ENCODE data around the gene GPC3. TPM values are rescaled to one million over a fixed set of nuclear protein-coding genes. Genes with fewer than 3 reads are reported as not detected.

Gene GPC3
- total RNA-seq, 1 donor from 2014 or later = 15.5 TPM

DNA sequence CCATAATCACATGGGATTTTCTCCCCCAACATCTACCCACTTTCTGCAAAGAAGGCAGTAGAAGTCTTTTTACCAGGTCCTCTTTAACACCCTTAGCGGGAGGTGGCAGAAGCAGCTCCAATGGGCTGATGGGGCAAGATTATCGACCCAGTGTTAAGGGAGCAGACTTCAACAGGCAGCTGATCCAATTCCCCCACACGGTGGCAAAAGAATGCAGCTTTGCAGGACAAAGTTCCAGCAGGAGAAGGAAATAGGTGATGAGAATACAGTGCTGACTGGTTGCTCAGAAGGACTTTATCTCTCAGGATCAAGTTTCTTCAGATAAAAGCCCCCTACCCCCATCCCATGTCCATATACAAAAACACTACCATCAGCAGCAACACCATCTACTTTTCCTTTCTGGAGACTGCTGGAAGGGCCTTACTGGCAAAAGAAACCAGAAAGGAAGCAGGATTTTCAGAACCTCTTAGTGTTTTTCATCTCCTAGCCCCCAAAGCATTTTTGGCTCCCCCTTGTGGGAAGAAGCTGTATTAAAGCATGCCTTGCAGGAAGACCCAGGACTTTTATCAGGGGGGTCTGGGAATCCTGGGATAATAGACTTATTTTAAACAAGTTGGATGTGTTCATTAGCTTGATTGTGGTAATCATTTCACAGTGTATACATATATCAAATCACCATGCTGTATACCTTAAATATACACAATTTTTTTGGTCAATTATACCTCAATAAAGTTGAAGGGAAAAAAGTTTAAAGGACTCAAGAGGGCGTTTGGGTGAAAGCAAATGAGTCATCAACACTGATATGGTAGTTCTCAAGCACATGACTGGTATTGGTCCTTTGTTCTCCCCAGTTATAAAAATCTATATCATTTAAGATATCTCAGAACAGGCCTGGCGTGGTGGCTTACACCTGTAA, 146.4 kb downstream of the GPC3 start:
- no peak overlapping the region for H3K4me3 ChIP-seq
- no peaks in the 10 kb centered on the region for H3K27me3 ChIP-seq
- no peak for DNase-seq (ENCODE audit: extremely low spot score in 2 of 2)
- no peaks in the 10 kb centered on the region for H3K4me1 ChIP-seq
- TF ChIP-seq, protein P1, sequence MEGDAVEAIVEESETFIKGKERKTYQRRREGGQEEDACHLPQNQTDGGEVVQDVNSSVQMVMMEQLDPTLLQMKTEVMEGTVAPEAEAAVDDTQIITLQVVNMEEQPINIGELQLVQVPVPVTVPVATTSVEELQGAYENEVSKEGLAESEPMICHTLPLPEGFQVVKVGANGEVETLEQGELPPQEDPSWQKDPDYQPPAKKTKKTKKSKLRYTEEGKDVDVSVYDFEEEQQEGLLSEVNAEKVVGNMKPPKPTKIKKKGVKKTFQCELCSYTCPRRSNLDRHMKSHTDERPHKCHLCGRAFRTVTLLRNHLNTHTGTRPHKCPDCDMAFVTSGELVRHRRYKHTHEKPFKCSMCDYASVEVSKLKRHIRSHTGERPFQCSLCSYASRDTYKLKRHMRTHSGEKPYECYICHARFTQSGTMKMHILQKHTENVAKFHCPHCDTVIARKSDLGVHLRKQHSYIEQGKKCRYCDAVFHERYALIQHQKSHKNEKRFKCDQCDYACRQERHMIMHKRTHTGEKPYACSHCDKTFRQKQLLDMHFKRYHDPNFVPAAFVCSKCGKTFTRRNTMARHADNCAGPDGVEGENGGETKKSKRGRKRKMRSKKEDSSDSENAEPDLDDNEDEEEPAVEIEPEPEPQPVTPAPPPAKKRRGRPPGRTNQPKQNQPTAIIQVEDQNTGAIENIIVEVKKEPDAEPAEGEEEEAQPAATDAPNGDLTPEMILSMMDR (IDR thresholded peaks at IDR 0.05) = peak in 1 of 3 experiments; percentile 41
- TF ChIP-seq POLR2AphosphoS5 (IDR thresholded peaks at IDR 0.05; ENCODE audit: insufficient read depth in 1 of 2, low read depth in 1 of 2) = no peak
- intact Hi-C loops (cut with DNase I) = no loop called here
- no peaks in the 10 kb centered on the region for H3K36me3 ChIP-seq
- H3K27ac ChIP-seq = no peak overlapping the region
- no peaks in the 10 kb centered on the region for H3K9me3 ChIP-seq

DNA sequence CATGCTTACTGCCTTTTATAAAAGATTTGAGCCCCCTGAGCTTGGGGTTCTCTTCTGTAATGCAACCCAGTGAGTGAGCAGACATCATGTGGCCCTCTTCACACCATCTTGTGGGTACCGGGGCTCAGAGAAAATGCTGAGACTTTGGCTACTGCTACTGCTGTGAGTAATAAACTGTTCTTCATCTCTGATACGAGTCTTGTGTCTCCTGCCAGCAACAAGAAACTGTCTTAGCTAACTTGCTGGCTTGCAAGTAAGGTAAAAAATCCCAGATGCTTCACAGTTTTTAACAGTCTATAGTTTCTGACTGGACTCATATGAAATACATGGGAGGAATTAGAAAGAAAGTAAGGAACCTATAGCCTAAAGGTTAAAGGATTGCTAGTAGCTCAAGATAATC, 148.3 kb downstream of the GPC3 start:
- Histone ChIP-seq H3K27me3 (no peaks in the 10 kb centered on the region), H3K4me3 (no peak overlapping the region), H3K36me3 (no peaks in the 10 kb centered on the region), H3K9me3 (no peaks in the 10 kb centered on the region), H3K27ac (no peak overlapping the region), H3K4me1 (no peaks in the 10 kb centered on the region)
- TF ChIP-seq POLR2A (IDR thresholded peaks at IDR 0.05) = no peak
- TF ChIP-seq POLR2AphosphoS5 (IDR thresholded peaks at IDR 0.05; ENCODE audit: insufficient read depth in 1 of 2, low read depth in 1 of 2) = no peak
- TF ChIP-seq, protein P1 (IDR thresholded peaks at IDR 0.05) = no peak
- intact Hi-C loops (cut with DNase I) = no loop called here
- DNase-seq (ENCODE audit: extremely low spot score in 2 of 2) = no peak

DNA sequence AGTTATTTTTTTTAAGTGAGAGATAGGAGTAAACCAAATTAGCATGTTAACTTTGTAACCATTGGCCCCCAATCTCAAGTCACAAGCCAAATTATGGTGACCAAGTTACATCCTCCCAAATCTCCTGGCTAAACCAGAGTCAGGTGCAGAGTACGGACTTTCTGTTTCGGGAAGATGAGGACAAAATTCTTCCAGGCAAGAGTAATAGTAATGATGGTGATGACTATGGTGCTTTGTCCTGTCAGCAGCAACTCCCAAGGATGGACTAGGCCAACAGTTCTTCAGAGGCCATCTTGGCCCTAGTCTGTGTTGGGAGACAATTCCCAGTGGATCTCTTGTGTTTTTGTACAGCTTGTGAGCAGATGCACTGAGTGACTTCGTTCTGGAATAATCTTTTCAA, 148.8 kb downstream of the GPC3 start:
- TF ChIP-seq, protein P1 (IDR thresholded peaks at IDR 0.05) = no peak
- TF ChIP-seq POLR2A (IDR thresholded peaks at IDR 0.05) (no peak), POLR2AphosphoS5 (IDR thresholded peaks at IDR 0.05; ENCODE audit: insufficient read depth in 1 of 2, low read depth in 1 of 2) (no peak)
- no peak overlapping the region for H3K4me3 ChIP-seq
- H3K27me3 ChIP-seq = no peaks in the 10 kb centered on the region
- no peak for DNase-seq (ENCODE audit: extremely low spot score in 2 of 2)
- H3K27ac ChIP-seq = no peak overlapping the region
- H3K9me3 ChIP-seq = no peaks in the 10 kb centered on the region
- H3K36me3 ChIP-seq = no peaks in the 10 kb centered on the region
- no peaks in the 10 kb centered on the region for H3K4me1 ChIP-seq
- intact Hi-C loops (cut with DNase I) = no loop called here

DNA sequence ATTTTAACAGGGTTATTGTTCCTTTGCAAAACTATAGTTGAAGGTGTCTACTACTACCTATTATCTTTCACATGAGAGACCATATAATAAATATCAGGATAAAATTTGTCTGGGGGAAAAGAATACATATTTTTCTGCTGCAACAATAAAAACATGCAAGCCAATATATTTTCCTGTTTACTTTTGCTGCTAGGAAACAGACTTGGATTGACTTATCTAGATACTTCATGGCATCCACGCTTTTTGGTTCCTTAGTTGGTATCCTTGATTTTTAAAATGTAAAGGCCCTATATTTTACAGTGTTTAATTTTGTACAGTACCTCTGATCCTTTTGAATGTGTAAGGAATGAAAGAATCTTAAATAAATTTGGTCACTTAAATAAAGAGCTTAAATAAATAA, 150.6 kb downstream of the GPC3 start:
- Histone ChIP-seq H3K27me3 (no peaks in the 10 kb centered on the region), H3K36me3 (no peaks in the 10 kb centered on the region), H3K4me3 (no peak overlapping the region), H3K4me1 (no peaks in the 10 kb centered on the region), H3K27ac (no peak overlapping the region), H3K9me3 (no peaks in the 10 kb centered on the region)
- TF ChIP-seq POLR2A (IDR thresholded peaks at IDR 0.05) (no peak), POLR2AphosphoS5 (IDR thresholded peaks at IDR 0.05; ENCODE audit: insufficient read depth in 1 of 2, low read depth in 1 of 2) (no peak)
- TF ChIP-seq, protein P1 (IDR thresholded peaks at IDR 0.05) = no peak
- DNase-seq (ENCODE audit: extremely low spot score in 2 of 2) = no peak
- intact Hi-C loops (cut with DNase I) = no loop called here

DNA sequence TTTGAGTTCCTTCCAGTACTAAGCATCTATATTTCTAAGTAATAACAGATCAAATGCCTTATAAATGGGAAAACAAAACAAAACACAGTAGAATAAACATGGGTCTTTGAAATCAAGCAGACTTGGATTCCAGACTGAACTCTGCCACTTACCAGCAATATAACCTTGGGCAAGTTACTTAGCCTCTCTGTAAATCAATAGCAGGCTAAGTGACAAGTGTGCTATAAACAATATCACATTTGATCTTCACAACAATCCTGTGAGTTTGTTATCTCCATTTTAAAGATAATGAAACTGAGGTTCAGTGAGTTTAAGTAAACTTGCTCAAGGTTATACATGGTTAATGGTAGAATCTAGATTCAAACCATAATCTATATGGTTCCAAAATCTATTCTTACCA, 165.8 kb downstream of the GPC3 start:
- intact Hi-C loops (cut with DNase I) = no loop called here
- DNase-seq (ENCODE audit: extremely low spot score in 2 of 2) = no peak
- Histone ChIP-seq H3K4me3 (no peak overlapping the region), H3K9me3 (no peaks in the 10 kb centered on the region), H3K4me1 (no peaks in the 10 kb centered on the region), H3K27ac (no peak overlapping the region), H3K27me3 (no peaks in the 10 kb centered on the region), H3K36me3 (no peaks in the 10 kb centered on the region)
- TF ChIP-seq, protein P1 (IDR thresholded peaks at IDR 0.05) = no peak
- TF ChIP-seq POLR2AphosphoS5 (IDR thresholded peaks at IDR 0.05; ENCODE audit: insufficient read depth in 1 of 2, low read depth in 1 of 2) = no peak
- no peak for TF ChIP-seq POLR2A (IDR thresholded peaks at IDR 0.05)
